ENCODE data around the gene EHD1.

- no peak for TF ChIP-seq CTCF (IDR thresholded peaks at IDR 0.05)
- TF ChIP-seq EZH2phosphoT487 (IDR thresholded peaks at IDR 0.05), result no peak
- no peak for TF ChIP-seq EZH2 (IDR thresholded peaks at IDR 0.05)
Observed at GRCh38 chr11:64864473-64865285, 13.7 kb downstream of the EHD1 start.

Data from neural progenitor cell (in vitro differentiated cells).